Measurements from ENCODE around the gene PPM1M.

The PPM1M gene

GRCh38 chr3:52231502-52232278 is 13.9 kb upstream of the PPM1M start:
- DNase-seq = no peak

- no peak for DNase-seq
These were observed 13.1 kb upstream of the PPM1M start for GRCh38 chr3:52232279-52233107.

GRCh38 chr3:52233108-52233591 is 12.4 kb upstream of the PPM1M start:
- no peak for DNase-seq

- DNase-seq = no peak
These were observed 11.6 kb upstream of the PPM1M start for GRCh38 chr3:52233968-52234367.

GRCh38 chr3:52234516-52235447 is 10.8 kb upstream of the PPM1M start:
- no peak for DNase-seq

- DNase-seq = no peak
These were observed 9.1 kb upstream of the PPM1M start for GRCh38 chr3:52236424-52236886.

- DNase-seq = no peak
These were observed 8.4 kb upstream of the PPM1M start for GRCh38 chr3:52237006-52237656.

- peak; percentile 11 for DNase-seq
These were observed 7.8 kb upstream of the PPM1M start for GRCh38 chr3:52237657-52238172.

- DNase-seq = no peak
These were observed 7.3 kb upstream of the PPM1M start for GRCh38 chr3:52238193-52238760.

- DNase-seq = peak; percentile 47
These were observed 6.5 kb upstream of the PPM1M start, which contains the start of gene TWF2 for GRCh38 chr3:52238761-52239701. TSS of gene TWF2 (minus strand) at chr3:52239158. CDS start at chr3:52239016, 142 bp downstream.

GRCh38 chr3:52240059-52240885 is 5.3 kb upstream of the PPM1M start:
- peak; percentile 86 for DNase-seq

- DNase-seq = no peak
These were observed 4.6 kb upstream of the PPM1M start for GRCh38 chr3:52240886-52241370.

GRCh38 chr3:52242039-52242438 is 3.5 kb upstream of the PPM1M start:
- no peak for DNase-seq

GRCh38 chr3:52243791-52244628 is 1.5 kb upstream of the PPM1M start:
- peak; percentile 88 for DNase-seq

GRCh38 chr3:52246264-52246620 is 683 bp downstream of the PPM1M start:
- no peak for DNase-seq

GRCh38 chr3:52246728-52247408 is 1.3 kb downstream of the PPM1M start:
- DNase-seq = peak; percentile 66

GRCh38 chr3:52247409-52248164 is 2.0 kb downstream of the PPM1M start:
- DNase-seq = no peak
